GM12878 (cell line): Measurements from ENCODE around the gene MYO16. TPM values are rescaled to one million over a fixed set of nuclear protein-coding genes. Genes with fewer than 3 reads are reported as not detected.

Source experiments
- ATAC-seq: fragments of 200-7000 bp; cut with Tn5 transposase; 3 replicates; pipeline ENCODE4 v1.9.1; 2020; ENCODE audit warnings: mild to moderate bottlenecking, moderate library complexity
- BruUV-seq: library from RNA; stranded (reverse); fragments of 400-500 nt; replicated peaks from 2 replicates; lab custom pipeline; 2021; lab: Mats Ljungman, UMichigan
- CTCF ChIA-PET: fragments of 300-600 bp; sonication (Branson Sonifier 250); formaldehyde crosslinking; extraction: SDS; loops from one replicate; lab custom pipeline; 2021; ENCODE audit warnings: inconsistent platforms; lab: Yijun Ruan, JAX
- POLR2A ChIA-PET: fragments of 350-600 bp; formaldehyde crosslinking; extraction: SDS; loops from one replicate; lab custom pipeline; 2021; ENCODE audit warnings: inconsistent platforms; lab: Charles Lee
- RAD21 ChIA-PET: fragments of 300-600 bp; sonication (Branson Sonifier 250); formaldehyde crosslinking; loops from one replicate; lab custom pipeline; 2023; ENCODE audit warnings: antibody characterized with exemption; ENCODE audit not compliant: unreplicated experiment; lab: Charles Lee
- SMC1A ChIA-PET: fragments of 300-600 bp; sonication (Branson Sonifier 250); formaldehyde crosslinking; loops from one replicate; lab custom pipeline; 2023; ENCODE audit not compliant: unreplicated experiment, uncharacterized antibody; lab: Charles Lee
- DNase-seq: peaks from one replicate; pipeline ENCODE4 v3.0.0-alpha.2; 2011; ENCODE audit warnings: low read depth, low spot score
- FAIRE-seq: peaks from 3 replicates; lab custom pipeline; 2011; peaks lifted over from hg19 to GRCh38; lab: Jason Lieb, UNC
- H2AFZ ChIP-seq: 2 replicates; pipeline ENCODE4 v1.6.0; 2011; ENCODE audit warnings: low read depth, low read length, control low read depth; ENCODE audit not compliant: control insufficient read depth
- H3K27ac ChIP-seq: 2 replicates; pipeline ENCODE4 v1.5.1; 2011; ENCODE audit warnings: control low read depth; ENCODE audit not compliant: control insufficient read depth, insufficient read depth
- H3K27me3 ChIP-seq, 2 experiments: replicated peaks in 1 of 2; 2 replicates each; pipeline versions ENCODE4 v1.6.0 to v1.6.1; 2011; ENCODE audit warnings: low read length in 1 of 2; ENCODE audit not compliant: control insufficient read depth in 2 of 2, insufficient read depth in 2 of 2
- H3K36me3 ChIP-seq, 2 experiments: 2 replicates each; pipeline ENCODE4 v1.5.1; 2011; ENCODE audit warnings: low read length in 1 of 2; ENCODE audit not compliant: control insufficient read depth in 2 of 2, insufficient read depth in 2 of 2
- H3K4me1 ChIP-seq: 2 replicates; pipeline ENCODE4 v1.6.1; 2011; ENCODE audit warnings: mild to moderate bottlenecking, low read length, moderate library complexity, mixed read lengths; ENCODE audit not compliant: control insufficient read depth, insufficient read depth
- H3K4me2 ChIP-seq: 2 replicates; pipeline ENCODE4 v1.6.0; 2011; ENCODE audit warnings: control low read depth; ENCODE audit not compliant: control insufficient read depth, insufficient read depth
- H3K4me3 ChIP-seq: fragments of 200-600 bp; sonication (generic); 2 replicates; pipeline ENCODE4 v1.5.1; 2016
- H3K79me2 ChIP-seq: 2 replicates; pipeline ENCODE4 v1.6.0; 2011; ENCODE audit warnings: low read length; ENCODE audit not compliant: control insufficient read depth, insufficient read depth
- H3K9ac ChIP-seq: 2 replicates; pipeline ENCODE4 v1.8.0; 2011; ENCODE audit warnings: low read length, control low read depth, mixed read lengths; ENCODE audit not compliant: control insufficient read depth, insufficient read depth
- H3K9me3 ChIP-seq: replicated peaks from 3 replicates; pipeline ENCODE4 v1.5.1; 2011; ENCODE audit warnings: mild to moderate bottlenecking, low read length; ENCODE audit not compliant: control insufficient read depth, insufficient read depth
- H4K20me1 ChIP-seq: 2 replicates; pipeline ENCODE4 v1.6.0; 2011; ENCODE audit not compliant: control insufficient read depth, insufficient read depth
- CREB1 ChIP-seq: IDR thresholded peaks from 2 replicates; pipeline ENCODE4 v1.6.1; 2012; ENCODE audit warnings: low read depth, mild to moderate bottlenecking, inconsistent platforms
- FOS ChIP-seq: IDR thresholded peaks from 3 replicates; pipeline ENCODE4 v1.6.1; 2011; ENCODE audit warnings: borderline replicate concordance; ENCODE audit not compliant: insufficient read length; ENCODE audit errors: extremely low read depth
- HDGF ChIP-seq: fragments of 450-650 bp; IDR thresholded peaks from 2 replicates; pipeline ENCODE4 v1.6.1; 2016; ENCODE audit warnings: antibody characterized with exemption
- JUND ChIP-seq: IDR thresholded peaks from 2 replicates; pipeline ENCODE4 v1.6.1; 2012; ENCODE audit warnings: low read depth, mild to moderate bottlenecking, low read length, improper control_type of control experiment, moderate library complexity
- LARP7 ChIP-seq: fragments of 450-650 bp; IDR thresholded peaks from 2 replicates; pipeline ENCODE4 v1.6.1; 2017; ENCODE audit warnings: mild to moderate bottlenecking
- NRF1 ChIP-seq: conservative IDR thresholded peaks from 2 replicates; pipeline ENCODE4 v1.6.1; 2011; ENCODE audit warnings: mild to moderate bottlenecking, low read depth, low read length, improper control_type of control experiment
- PKNOX1 ChIP-seq: fragments of 450-650 bp; IDR thresholded peaks from 2 replicates; pipeline ENCODE4 v1.6.1; 2016; ENCODE audit warnings: mild to moderate bottlenecking
- POLR2AphosphoS5 ChIP-seq: IDR thresholded peaks from 2 replicates; pipeline ENCODE4 v1.6.1; 2011; ENCODE audit warnings: mild to moderate bottlenecking, low read length, inconsistent platforms
- RCOR1 ChIP-seq: conservative IDR thresholded peaks from 2 replicates; pipeline ENCODE4 v1.6.1; 2012; ENCODE audit warnings: low read depth, low read length, improper control_type of control experiment
- RELA ChIP-seq: fragments of 450-650 bp; IDR thresholded peaks from 2 replicates; pipeline ENCODE4 v1.8.0; 2014; ENCODE audit warnings: borderline replicate concordance; ENCODE audit not compliant: partially characterized antibody
- SIX5 ChIP-seq: IDR thresholded peaks from 2 replicates; pipeline ENCODE4 v1.6.1; 2011; ENCODE audit warnings: mild to moderate bottlenecking, low read depth, low read length, moderate library complexity; ENCODE audit not compliant: severe bottlenecking
- SP1 ChIP-seq: IDR thresholded peaks from one replicate; pipeline ENCODE4 v1.6.1; 2011; ENCODE audit warnings: low read depth, low read length
- TAF1 ChIP-seq: IDR thresholded peaks from 2 replicates; pipeline ENCODE4 v1.6.1; 2011; ENCODE audit warnings: mild to moderate bottlenecking, low read depth, low read length, borderline replicate concordance
- TCF12 ChIP-seq: IDR thresholded peaks from 2 replicates; pipeline ENCODE4 v1.6.1; 2011; ENCODE audit warnings: low read depth, mild to moderate bottlenecking, low read length
- ZBTB33 ChIP-seq: fragments of 450-650 bp; IDR thresholded peaks from 2 replicates; pipeline ENCODE4 v1.6.1; 2017; ENCODE audit warnings: mild to moderate bottlenecking
- ZBTB40 ChIP-seq: fragments of 450-650 bp; IDR thresholded peaks from 2 replicates; pipeline ENCODE4 v1.6.1; 2016; ENCODE audit warnings: mild to moderate bottlenecking, moderate library complexity, borderline replicate concordance
- ZNF274 ChIP-seq: IDR thresholded peaks from one replicate; pipeline ENCODE4 v1.8.0; 2011; ENCODE audit not compliant: insufficient read length, insufficient read depth
- ZNF384 ChIP-seq: IDR thresholded peaks from 2 replicates; pipeline ENCODE4 v1.6.1; 2012; ENCODE audit warnings: low read depth, mild to moderate bottlenecking, low read length, improper control_type of control experiment, borderline replicate concordance
- ZNF622 ChIP-seq: fragments of 450-650 bp; IDR thresholded peaks from 2 replicates; pipeline ENCODE4 v1.6.1; 2017; ENCODE audit warnings: mild to moderate bottlenecking, inconsistent platforms
- WGBS: methylation state at CpG from one replicate; pipeline ENCODE4 v1.1.6; 2016; ENCODE audit warnings: low lambda C conversion rate; ENCODE audit not compliant: insufficient replicate concordance, insufficient coverage; ENCODE audit errors: missing lambda C conversion rate; 5-methylcytosine and 5-hydroxymethylcytosine counted together
- in situ Hi-C: fragments of 300-500 bp; cut with MboI; formaldehyde crosslinking; loops from 9 replicates; pipeline ENCODE4 v1.14.3; 2018; ENCODE audit warnings: mixed read lengths
- intact Hi-C: fragments of 100-400 bp; cut with micrococcal nuclease; formaldehyde crosslinking; loops from one replicate; pipeline ENCODE4 v1.14.2; 2022; ENCODE audit not compliant: unreplicated experiment
- polyA plus RNA-seq, 11 experiments: library from polyadenylated mRNA; depleted of rRNA in 4 of 11; unstranded in 6 of 11; stranded (reverse) in 5 of 11; fragments of >200 nt; fragmentation: Nextera tagmentation in 4 of 11; fragmentation: Illumina TruSeq in 1 of 11; extraction: Ambion mirVana in 4 of 11; extraction: Trizol in 1 of 11; gene quantifications; 1 replicate in 1 of 11; 2 replicates in 10 of 11; pipeline versions ENCODE4 v1.2.1 to v1.2.3, GENCODE V29; 2011 to 2016; ENCODE audit warnings: inconsistent platforms in 2 of 11, missing spikeins in 2 of 11, low read depth in 1 of 11
- total RNA-seq, 4 experiments: library from RNA; depleted of rRNA in 3 of 4; stranded (reverse); fragments of >200 nt in 3 of 4; fragmentation: Illumina TruSeq in 1 of 4; extraction: Trizol in 1 of 4; gene quantifications; 2 replicates each; pipeline versions ENCODE4 v1.2.1 to v1.2.3, GENCODE V29; 2013 to 2021

Gene MYO16
- total and polyA plus RNA-seq, 10 of the 15 experiments (the other 5 are each of a cell fraction or from before 2014, with no cell fraction given), result under 0.01 to 1.7 (median 0.05) TPM; not detected in 4

GRCh38 chr13:109157275-109157674, 527.9 kb downstream of the MYO16 start (continued):
- TF ChIP-seq ZNF384, result no peak
- no peak for TF ChIP-seq JUND
- no peak for TF ChIP-seq FOS
- TF ChIP-seq NRF1, result no peak
- TF ChIP-seq SIX5, result no peak
- TF ChIP-seq ZNF274, result no peak
- no peak for TF ChIP-seq PKNOX1
- TF ChIP-seq RCOR1, result no peak

GRCh38 chr13:109158383-109158782, 529.0 kb downstream of the MYO16 start:
- ChIA-PET CTCF (interaction anchor here (1.0 to 2.0 kb wide), 4 partner anchors 8 to 23 kb away, joined by 3 to 10 read pairs (median 5); no protein-coding TSS in a partner anchor), POLR2A (no interaction called here), SMC1A (interaction anchor here (0.8 to 6.7 kb wide), 3 partner anchors 12 to 27 kb away, joined by 3 to 55 read pairs (median 39); no protein-coding TSS in a partner anchor), RAD21 (interaction anchor here (1.1 kb wide), 1 partner anchor 958 kb away, joined by 4 read pairs; no protein-coding TSS in a partner anchor)
- no peak overlapping the region for H2AFZ ChIP-seq
- H4K20me1 ChIP-seq, result no peaks in the 10 kb centered on the region
- H3K27ac ChIP-seq, result no peak overlapping the region
- no peaks in the 10 kb centered on the region for H3K27me3 ChIP-seq
- H3K4me1 ChIP-seq, result peaks cover 25% of the 10 kb centered on the region
- DNase-seq, result no peak
- no peak for FAIRE-seq
- H3K9me3 ChIP-seq, result no peaks in the 10 kb centered on the region
- intact Hi-C loops (no loop called here), in situ Hi-C loops (loop anchor here (25.0 kb wide), 1 partner anchor 2004 kb away; no protein-coding TSS in a partner anchor)
- H3K79me2 ChIP-seq, result no peaks in the 10 kb centered on the region
- WGBS, result 94% methylated on average over 3 of the region's 3 CpGs
- no TSS peak for BruUV-seq
- no peak for ATAC-seq
- no peak overlapping the region for H3K4me2 ChIP-seq
- no peaks in the 10 kb centered on the region for H3K36me3 ChIP-seq
- H3K4me3 ChIP-seq, result no peak overlapping the region
- no peak overlapping the region for H3K9ac ChIP-seq
- no peak for TF ChIP-seq LARP7
- no peak for TF ChIP-seq HDGF
- no peak for TF ChIP-seq TAF1
- no peak for TF ChIP-seq RELA
- no peak for TF ChIP-seq CREB1
- TF ChIP-seq TCF12, result no peak
- no peak for TF ChIP-seq POLR2AphosphoS5
- no peak for TF ChIP-seq ZNF622
- TF ChIP-seq ZBTB33, result no peak
- TF ChIP-seq SP1, result no peak
- no peak for TF ChIP-seq ZBTB40
